Small intestine (tissue), 7 donors: ENCODE data around the gene WDR91. TPM values are rescaled to one million over a fixed set of nuclear protein-coding genes. Genes with fewer than 3 reads are reported as not detected.

Source experiments
- DNase-seq, 2 donors: peaks; one replicate each; pipeline versions ENCODE4 v3.0.0 to v3.0.0-alpha.2; 2013
- FAIRE-seq: peaks from 2 replicates; lab custom pipeline; 2012; peaks lifted over from hg19 to GRCh38; lab: Jason Lieb, UNC
- H3K27ac ChIP-seq, 3 donors: one replicate each; pipeline ENCODE4 v1.5.1; 2013; ENCODE audit warnings: low read length in 2 of 3, mild to moderate bottlenecking in 2 of 3, control low read depth in 1 of 3, inconsistent platforms in 1 of 3, low read depth in 1 of 3, moderate library complexity in 1 of 3
- H3K27me3 ChIP-seq, 3 donors: one replicate each; pipeline ENCODE4 v1.6.1; 2013; ENCODE audit warnings: low read length in 3 of 3, inconsistent platforms in 1 of 3; ENCODE audit not compliant: control insufficient read depth in 3 of 3, insufficient read depth in 3 of 3
- H3K36me3 ChIP-seq, 3 donors: one replicate each; pipeline ENCODE4 v1.6.1; 2013; ENCODE audit warnings: low read length in 3 of 3, inconsistent platforms in 1 of 3, low read depth in 1 of 3, mild to moderate bottlenecking in 1 of 3, moderate library complexity in 1 of 3; ENCODE audit not compliant: control insufficient read depth in 3 of 3, insufficient read depth in 2 of 3
- H3K4me1 ChIP-seq, 3 donors: one replicate each; pipeline ENCODE4 v1.6.1; 2013; ENCODE audit warnings: low read length in 2 of 3, inconsistent platforms in 1 of 3, low read depth in 1 of 3, mild to moderate bottlenecking in 1 of 3, moderate library complexity in 1 of 3; ENCODE audit not compliant: control insufficient read depth in 3 of 3, insufficient read depth in 2 of 3
- H3K4me3 ChIP-seq, 3 donors: one replicate each; pipeline ENCODE4 v1.5.1; 2013; ENCODE audit warnings: low read length in 3 of 3, control low read depth in 1 of 3, inconsistent platforms in 1 of 3, low read depth in 1 of 3, mild to moderate bottlenecking in 1 of 3, moderate library complexity in 1 of 3
- H3K9me3 ChIP-seq, 2 donors: one replicate each; pipeline ENCODE4 v1.6.1; 2013; ENCODE audit warnings: low read depth in 1 of 2, low read length in 1 of 2; ENCODE audit not compliant: control insufficient read depth in 2 of 2, insufficient read depth in 1 of 2
- WGBS, 3 donors: extraction: QIAGEN DNeasy Blood & Tissue Kit; methylation state at CpG; one replicate each; pipeline ENCODE4 v1.1.7; 2013; 5-methylcytosine and 5-hydroxymethylcytosine counted together
- polyA plus RNA-seq, 4 donors: library from polyadenylated mRNA; stranded (reverse) in 3 of 4; unstranded in 1 of 4; fragments of 200-250 nt in 3 of 4; fragments of 120-200 nt in 1 of 4; gene quantifications; one replicate each; pipeline versions ENCODE4 v1.2.1 to v1.2.3, GENCODE V29; 2013
- donor health status: healthy with polysubstance abuse.
- donor health status: control.
- donor health status: control.
- donor health status: Bipolar disorder and iron deficiency.
- donor health status: healthy.

The WDR91 gene
- polyA plus RNA-seq, 4 donors, result 2.7 to 5.8 (median 4.5) TPM

DNA sequence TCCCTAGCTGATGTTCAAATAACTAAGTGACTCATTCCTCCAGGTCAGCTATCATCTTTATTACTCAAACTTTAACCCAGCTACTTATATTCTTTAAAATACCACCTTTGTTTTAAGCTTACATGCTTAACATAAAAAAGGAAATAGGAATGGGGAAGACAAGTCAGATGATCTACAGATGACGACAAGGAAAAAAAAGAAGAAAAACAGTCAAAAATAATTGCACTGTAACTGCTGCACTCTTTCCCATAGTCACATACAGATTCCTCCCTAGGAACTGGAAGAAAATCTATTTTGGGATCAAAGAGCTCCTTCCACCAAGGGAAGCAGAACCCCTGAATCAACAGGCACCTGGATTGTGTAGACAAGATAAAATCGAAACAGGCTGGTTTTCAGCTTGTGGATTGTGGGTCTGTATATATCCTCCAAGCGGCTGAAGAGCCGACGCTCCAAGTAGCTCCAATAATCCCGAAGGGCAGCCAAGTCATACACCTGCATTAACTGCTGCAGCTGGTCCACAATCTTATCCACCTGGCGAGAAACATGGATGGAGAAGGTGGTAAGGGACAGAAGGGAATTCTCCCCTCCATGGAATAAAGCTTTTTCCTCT is 2.0 kb downstream of the WDR91 start:
- FAIRE-seq (no peak), DNase-seq (no peak)
- WGBS, 3 donors, result 73 to 87% (median 74%) methylated on average over 7 of the region's 7 CpGs
- H3K9me3 ChIP-seq, result no peaks in the 10 kb centered on the region
- H3K4me1 ChIP-seq, result peaks cover 0 to 3% (median 0%) of the 10 kb centered on the region in 3 donors
- peaks cover 0 to 18% (median 0%) of the 10 kb centered on the region in 3 donors for H3K27me3 ChIP-seq
- H3K27ac ChIP-seq, result no peak overlapping the region
- no peak overlapping the region for H3K4me3 ChIP-seq
- H3K36me3 ChIP-seq, result peaks cover 0 to 7% (median 1%) of the 10 kb centered on the region in 3 donors

DNA sequence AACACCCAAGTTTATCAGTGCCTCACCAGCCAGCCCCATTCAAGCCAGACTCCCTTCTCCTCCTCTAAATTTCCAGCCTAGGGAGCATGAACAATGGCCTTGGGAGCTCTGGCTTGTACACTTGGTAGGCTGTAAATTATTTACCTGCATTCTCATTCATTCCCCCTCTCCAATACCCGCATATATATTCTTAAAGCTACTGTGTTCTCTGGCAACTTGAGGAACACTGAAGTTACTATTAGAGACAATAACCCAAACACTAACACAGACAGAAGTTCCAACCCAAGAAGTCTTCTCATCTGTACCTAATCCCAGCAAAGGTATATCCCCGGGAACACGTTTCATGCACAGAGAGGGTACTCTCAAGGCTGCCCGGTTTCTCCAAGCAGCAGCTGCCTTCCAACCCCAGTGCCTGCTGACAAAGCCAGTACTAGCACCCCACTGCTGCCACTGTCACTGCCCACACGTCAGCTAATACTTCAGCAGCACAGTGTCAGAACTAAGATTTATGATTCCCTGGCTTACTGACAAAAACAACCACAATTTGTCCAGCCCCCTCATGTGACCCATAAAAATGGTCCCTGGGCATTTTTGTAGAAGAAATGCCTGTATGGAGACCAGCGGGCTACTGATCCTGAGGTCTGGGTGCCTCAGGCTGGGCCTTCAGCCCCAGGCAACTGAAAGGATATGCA is 3.1 kb downstream of the WDR91 start:
- Histone ChIP-seq H3K4me3 (no peak overlapping the region), H3K36me3 (peaks cover 0 to 11% (median 3%) of the 10 kb centered on the region in 3 donors), H3K4me1 (peaks cover 0 to 3% (median 0%) of the 10 kb centered on the region in 3 donors), H3K27ac (no peak overlapping the region), H3K9me3 (no peaks in the 10 kb centered on the region), H3K27me3 (peaks cover 0 to 8% (median 0%) of the 10 kb centered on the region in 3 donors)
- DNase-seq (no peak), FAIRE-seq (no peak)
- WGBS, 3 donors, result 76 to 87% (median 82%) methylated on average over 6 of the region's 6 CpGs

DNA sequence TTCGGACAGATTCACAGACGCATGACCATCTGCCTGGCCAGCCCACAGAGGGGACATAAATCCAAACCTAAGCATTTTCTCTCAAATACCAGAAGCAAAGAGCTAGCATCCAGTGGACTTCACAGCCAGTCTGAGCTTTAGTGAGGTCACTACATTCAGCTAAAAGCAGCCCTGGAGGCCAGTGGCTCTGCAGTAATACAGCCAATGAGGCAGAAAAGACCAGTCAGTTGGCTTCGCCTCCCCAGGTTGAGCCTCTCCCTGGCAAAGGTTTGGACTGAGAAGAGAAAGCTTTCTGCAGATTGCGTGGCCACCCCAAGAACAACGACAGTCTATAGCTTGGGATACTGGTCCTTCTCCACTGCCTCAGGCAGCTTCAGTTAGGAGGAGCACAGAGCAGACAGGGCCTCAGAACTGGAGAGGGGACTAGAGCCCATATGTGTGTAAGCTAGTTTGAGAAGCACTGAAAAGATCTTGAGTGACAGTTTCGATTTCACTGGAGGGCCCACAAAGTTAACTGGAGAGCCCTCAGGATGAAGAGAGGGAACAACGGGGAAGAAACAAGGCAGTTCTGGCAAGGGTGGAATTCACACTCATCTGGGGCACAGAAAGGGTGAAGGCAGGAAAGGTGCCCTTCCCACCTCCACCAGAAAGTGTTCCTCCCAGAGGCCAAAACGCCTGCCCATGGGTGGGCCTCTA is 3.8 kb downstream of the WDR91 start:
- H3K36me3 ChIP-seq, result peaks cover 0 to 15% (median 3%) of the 10 kb centered on the region in 3 donors
- no peak for DNase-seq
- no peak overlapping the region for H3K4me3 ChIP-seq
- H3K27me3 ChIP-seq, result peaks cover 0 to 8% (median 0%) of the 10 kb centered on the region in 3 donors
- 81 to 85% (median 85%) methylated on average over 8 of the region's 8 CpGs for WGBS, 3 donors
- peaks cover 0 to 3% (median 0%) of the 10 kb centered on the region in 3 donors for H3K4me1 ChIP-seq
- H3K9me3 ChIP-seq, result no peaks in the 10 kb centered on the region
- H3K27ac ChIP-seq, result no peak overlapping the region
- FAIRE-seq, result no peak

DNA sequence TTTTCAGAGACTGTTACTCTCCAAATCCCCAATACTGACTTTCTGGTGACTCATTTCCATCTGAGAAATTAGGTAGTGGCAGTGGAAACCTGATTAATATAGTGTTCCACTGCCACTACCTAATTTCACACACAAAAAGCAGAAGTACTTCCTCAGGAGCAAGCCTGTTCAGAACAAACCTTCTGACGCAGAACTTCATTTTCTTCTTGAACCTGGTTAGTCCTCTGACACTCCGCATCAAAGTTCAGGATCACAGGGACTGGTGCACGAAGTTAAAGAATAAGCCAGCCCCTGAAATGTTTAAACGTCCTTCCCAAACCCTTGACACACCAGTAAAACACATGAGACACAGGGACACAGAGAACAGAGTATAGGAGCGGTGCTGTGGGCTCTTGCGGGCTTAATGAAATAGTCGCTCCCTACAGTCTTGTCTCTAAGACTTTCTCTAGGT is 4.4 kb downstream of the WDR91 start:
- no peak for FAIRE-seq
- peaks cover 0 to 8% (median 0%) of the 10 kb centered on the region in 3 donors for H3K27me3 ChIP-seq
- WGBS, 3 donors, result 84 to 85% (median 84%) methylated on average over 7 of the region's 7 CpGs
- no peak overlapping the region for H3K27ac ChIP-seq
- no peak for DNase-seq
- H3K4me1 ChIP-seq, result peaks cover 0 to 3% (median 0%) of the 10 kb centered on the region in 3 donors
- no peak overlapping the region for H3K4me3 ChIP-seq
- no peaks in the 10 kb centered on the region for H3K9me3 ChIP-seq
- peaks cover 0 to 15% (median 3%) of the 10 kb centered on the region in 3 donors for H3K36me3 ChIP-seq

DNA sequence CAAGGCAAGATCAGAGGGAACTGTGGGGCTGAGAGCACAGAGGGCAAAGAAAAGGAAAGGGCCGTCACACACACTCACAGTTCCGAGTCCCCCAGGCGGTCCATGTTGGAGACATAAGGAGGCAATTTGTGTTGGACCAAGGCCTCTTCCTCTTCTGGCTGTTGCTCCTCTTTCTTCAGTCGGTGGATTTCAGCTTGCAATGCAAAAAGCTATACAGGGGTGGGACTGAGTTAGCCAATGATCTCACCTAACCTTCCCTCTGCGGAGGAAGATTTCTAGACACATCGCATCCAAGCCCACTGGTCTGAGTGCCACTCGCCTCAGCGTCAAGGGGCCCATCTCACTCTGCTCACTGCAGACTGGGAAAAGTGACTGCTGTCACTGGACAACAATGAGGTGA is 5.5 kb downstream of the WDR91 start:
- Histone ChIP-seq H3K4me1 (peaks cover 0 to 3% (median 0%) of the 10 kb centered on the region in 3 donors), H3K27ac (no peak overlapping the region), H3K27me3 (peaks cover 0 to 5% (median 0%) of the 10 kb centered on the region in 3 donors), H3K4me3 (no peak overlapping the region), H3K9me3 (no peaks in the 10 kb centered on the region), H3K36me3 (peaks cover 0 to 15% (median 3%) of the 10 kb centered on the region in 3 donors)
- 96 to 98% (median 97%) methylated on average over 8 of the region's 8 CpGs for WGBS, 3 donors
- DNase-seq, result no peak
- no peak for FAIRE-seq

DNA sequence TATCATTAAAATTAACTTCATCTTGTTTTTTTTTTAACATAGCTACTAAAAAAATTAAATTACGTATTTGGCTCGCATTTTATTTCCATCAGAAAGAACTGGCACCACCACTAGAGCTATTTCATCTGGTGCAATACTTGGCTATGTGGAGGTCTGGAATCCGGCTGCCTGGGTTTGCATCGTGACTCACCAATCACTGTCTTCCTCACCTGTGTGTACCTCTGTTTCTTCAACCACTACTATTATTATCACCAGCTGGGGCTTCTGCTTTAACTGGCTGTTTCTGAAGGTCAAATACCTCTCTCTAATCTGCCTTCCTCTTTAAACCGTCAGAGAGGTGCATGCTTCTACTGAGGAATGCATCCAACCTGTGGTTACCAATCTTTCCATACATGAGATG is 6.5 kb downstream of the WDR91 start:
- Histone ChIP-seq H3K4me1 (no peaks in the 10 kb centered on the region), H3K36me3 (peaks cover 0 to 15% (median 3%) of the 10 kb centered on the region in 3 donors), H3K4me3 (no peak overlapping the region), H3K9me3 (no peaks in the 10 kb centered on the region), H3K27me3 (peaks cover 0 to 4% (median 0%) of the 10 kb centered on the region in 3 donors), H3K27ac (no peak overlapping the region)
- no peak for DNase-seq
- no peak for FAIRE-seq
- WGBS, 3 donors, result 91 to 92% (median 92%) methylated on average over 5 of the region's 5 CpGs

DNA sequence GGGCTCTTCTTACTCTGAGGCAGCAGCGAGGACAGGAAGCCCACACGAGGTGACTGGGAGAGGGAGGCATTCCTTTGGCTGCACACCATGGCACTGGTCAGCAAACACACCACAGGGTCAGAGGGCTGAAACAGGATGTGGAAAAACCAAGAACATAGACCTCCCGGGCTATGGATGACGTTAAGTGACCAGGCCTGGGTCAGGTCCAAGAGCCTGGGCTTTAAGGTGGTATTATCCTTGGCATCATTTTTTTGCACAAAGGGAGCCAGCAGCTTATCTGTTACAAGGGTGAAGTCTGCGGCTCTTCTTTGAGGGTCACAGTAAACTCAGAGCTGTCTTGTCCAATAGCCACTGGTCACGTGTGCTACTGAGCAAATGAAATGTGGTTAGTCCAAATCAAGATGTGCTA is 7.0 kb downstream of the WDR91 start:
- DNase-seq (no peak), FAIRE-seq (no peak)
- Histone ChIP-seq H3K4me1 (no peaks in the 10 kb centered on the region), H3K4me3 (no peak overlapping the region), H3K36me3 (peaks cover 0 to 17% (median 3%) of the 10 kb centered on the region in 3 donors), H3K27me3 (peaks cover 0 to under 1% (median 0%) of the 10 kb centered on the region in 3 donors), H3K27ac (no peak overlapping the region), H3K9me3 (no peaks in the 10 kb centered on the region)
- 87 to 90% (median 88%) methylated on average over 6 of the region's 6 CpGs for WGBS, 3 donors

DNA sequence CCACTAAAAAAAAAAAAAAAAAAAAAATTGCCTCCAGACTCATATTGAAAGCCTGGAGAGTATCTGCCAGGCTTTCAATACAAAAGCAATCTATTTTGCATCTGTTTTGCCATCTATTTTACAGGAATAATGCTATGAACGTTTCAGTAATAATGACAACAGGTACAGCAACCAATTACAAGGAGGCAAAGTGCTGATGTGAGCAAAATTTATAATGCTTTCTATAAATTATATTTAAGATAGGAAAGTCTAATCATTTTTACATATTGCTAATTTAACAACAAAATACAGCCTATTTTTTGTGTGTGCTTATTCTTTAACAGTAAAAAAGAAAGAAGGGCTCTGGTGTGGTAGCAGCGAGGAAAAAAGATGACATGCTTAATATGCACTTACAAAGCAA is 10.0 kb downstream of the WDR91 start:
- Histone ChIP-seq H3K36me3 (peaks cover 5 to 35% (median 5%) of the 10 kb centered on the region in 3 donors), H3K9me3 (no peaks in the 10 kb centered on the region), H3K4me3 (no peak overlapping the region), H3K4me1 (no peaks in the 10 kb centered on the region), H3K27me3 (no peaks in the 10 kb centered on the region), H3K27ac (no peak overlapping the region)
- DNase-seq, result no peak
- WGBS, 3 donors, result 84 to 91% (median 85%) methylated on average over 2 of the region's 2 CpGs
- FAIRE-seq, result no peak
